ENCODE measurements around the gene ANKRA2. TPM values are rescaled to one million over a fixed set of nuclear protein-coding genes. Genes with fewer than 3 reads are reported as not detected.

ANKRA2 gene
- total and polyA plus RNA-seq, 10 of the 15 experiments (the other 5 are each of a cell fraction or from before 2014, with no cell fraction given) = 12.3 to 47.1 (median 21.9) TPM

DNA sequence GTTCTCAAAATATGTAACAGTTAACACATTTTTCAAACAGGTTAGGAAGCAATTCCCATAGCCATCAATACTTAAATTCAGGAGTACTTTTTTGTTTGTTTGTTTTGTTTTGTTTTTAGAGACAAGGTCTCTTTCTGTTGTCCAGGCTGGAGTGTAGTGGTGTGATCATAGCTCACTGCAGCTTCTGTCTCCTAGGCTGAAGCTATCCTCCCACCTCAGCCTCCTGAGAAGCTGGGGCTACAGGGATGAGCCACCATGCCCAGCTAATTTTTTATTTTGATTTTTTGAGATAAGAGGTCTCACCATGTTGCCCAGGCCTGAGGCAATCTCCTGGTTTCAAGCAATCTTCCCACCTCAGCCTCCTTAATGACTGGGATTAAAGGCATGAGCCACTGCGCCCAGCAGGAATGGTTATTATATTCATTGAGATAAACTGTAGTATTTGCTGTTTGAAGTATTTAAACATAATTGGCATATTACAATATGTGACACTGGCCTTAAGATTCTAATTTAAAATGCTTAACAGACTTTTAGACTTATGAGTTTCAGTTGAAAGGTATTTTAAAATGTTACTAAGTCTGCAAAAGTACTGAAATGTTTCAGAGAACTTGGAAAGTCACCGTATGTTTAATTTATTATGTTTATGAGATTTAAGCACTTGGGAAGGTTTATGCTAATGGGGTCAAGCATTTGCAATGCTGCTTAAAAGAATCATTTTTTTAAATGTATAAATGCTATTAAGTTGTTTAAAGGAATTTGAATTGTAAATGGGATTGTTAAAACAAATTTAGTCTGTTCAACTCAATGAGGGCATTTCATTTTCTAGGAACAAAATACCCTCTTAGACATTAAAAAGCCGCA lies 17.1 kb upstream of the ANKRA2 start:
- Histone ChIP-seq H3K79me2 (ENCODE audit: control insufficient read depth, insufficient read depth, low read length) (no peaks in the 10 kb centered on the region), H2AFZ (ENCODE audit: control insufficient read depth, low read depth, low read length) (no peak overlapping the region), H3K4me2 (ENCODE audit: control insufficient read depth, insufficient read depth) (no peak overlapping the region), H4K20me1 (ENCODE audit: control insufficient read depth, insufficient read depth) (no peaks in the 10 kb centered on the region), H3K4me1 (ENCODE audit: control insufficient read depth, insufficient read depth, low read length) (no peaks in the 10 kb centered on the region), H3K9ac (ENCODE audit: control insufficient read depth, insufficient read depth, low read length) (no peak overlapping the region), H3K4me3 (no peak overlapping the region), H3K9me3 (replicated peaks; ENCODE audit: control insufficient read depth, insufficient read depth, low read length) (no peaks in the 10 kb centered on the region), H3K27ac (ENCODE audit: control insufficient read depth, insufficient read depth) (no peak overlapping the region), H3K27me3 (replicated peaks in 1 of 2; ENCODE audit: control insufficient read depth in 2 of 2, insufficient read depth in 2 of 2, low read length in 1 of 2) (no peaks in the 10 kb centered on the region), H3K36me3 (ENCODE audit: control insufficient read depth in 2 of 2, insufficient read depth in 2 of 2, low read length in 1 of 2) (peaks cover 2 to 3% of the 10 kb centered on the region in 2 experiments; a peak in 3 of 4 replicates)
- no peak for FAIRE-seq
- ChIA-PET CTCF (interaction anchor here (1.1 to 1.6 kb wide), 3 partner anchors 8 to 211 kb away, joined by 3 to 12 read pairs (median 3); no protein-coding TSS in a partner anchor), SMC1A (ENCODE audit: uncharacterized antibody, unreplicated experiment) (interaction anchor here (1.5 to 3.0 kb wide), 2 partner anchors 8 to 11 kb away, joined by 3 to 19 read pairs; no protein-coding TSS in a partner anchor), RAD21 (ENCODE audit: unreplicated experiment) (interaction anchor here (1.6 kb wide), 1 partner anchor 211 kb away, joined by 5 read pairs; no protein-coding TSS in a partner anchor), POLR2A (no interaction called here)
- WGBS (ENCODE audit: insufficient coverage, insufficient replicate concordance, low lambda C conversion rate, missing lambda C conversion rate) = 65% methylated on average over 3 of the region's 3 CpGs
- TF ChIP-seq CBX5 (IDR thresholded peaks at IDR 0.05; ENCODE audit: low read depth) (no peak), RAD51 (IDR thresholded peaks at IDR 0.05) (no peak), CHD1 (IDR thresholded peaks at IDR 0.05; ENCODE audit: low read depth, low read length) (no peak), HCFC1 (IDR thresholded peaks at IDR 0.05; ENCODE audit: low read length) (no peak), POLR2A (IDR thresholded peaks at IDR 0.05; ENCODE audit: low read depth, low read length) (no peak), HDGF (IDR thresholded peaks at IDR 0.05) (no peak), CBFB (IDR thresholded peaks at IDR 0.05; ENCODE audit: low read depth) (no peak), RCOR1 (conservative IDR thresholded peaks at IDR 0.05; ENCODE audit: low read depth, low read length) (no peak), NRF1 (conservative IDR thresholded peaks at IDR 0.05; ENCODE audit: low read depth, low read length) (no peak), YBX1 (IDR thresholded peaks at IDR 0.05) (no peak)
- TF ChIP-seq, protein P1, sequence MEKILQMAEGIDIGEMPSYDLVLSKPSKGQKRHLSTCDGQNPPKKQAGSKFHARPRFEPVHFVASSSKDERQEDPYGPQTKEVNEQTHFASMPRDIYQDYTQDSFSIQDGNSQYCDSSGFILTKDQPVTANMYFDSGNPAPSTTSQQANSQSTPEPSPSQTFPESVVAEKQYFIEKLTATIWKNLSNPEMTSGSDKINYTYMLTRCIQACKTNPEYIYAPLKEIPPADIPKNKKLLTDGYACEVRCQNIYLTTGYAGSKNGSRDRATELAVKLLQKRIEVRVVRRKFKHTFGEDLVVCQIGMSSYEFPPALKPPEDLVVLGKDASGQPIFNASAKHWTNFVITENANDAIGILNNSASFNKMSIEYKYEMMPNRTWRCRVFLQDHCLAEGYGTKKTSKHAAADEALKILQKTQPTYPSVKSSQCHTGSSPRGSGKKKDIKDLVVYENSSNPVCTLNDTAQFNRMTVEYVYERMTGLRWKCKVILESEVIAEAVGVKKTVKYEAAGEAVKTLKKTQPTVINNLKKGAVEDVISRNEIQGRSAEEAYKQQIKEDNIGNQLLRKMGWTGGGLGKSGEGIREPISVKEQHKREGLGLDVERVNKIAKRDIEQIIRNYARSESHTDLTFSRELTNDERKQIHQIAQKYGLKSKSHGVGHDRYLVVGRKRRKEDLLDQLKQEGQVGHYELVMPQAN (conservative IDR thresholded peaks at IDR 0.05) = no peak
- TF ChIP-seq, protein P2, sequence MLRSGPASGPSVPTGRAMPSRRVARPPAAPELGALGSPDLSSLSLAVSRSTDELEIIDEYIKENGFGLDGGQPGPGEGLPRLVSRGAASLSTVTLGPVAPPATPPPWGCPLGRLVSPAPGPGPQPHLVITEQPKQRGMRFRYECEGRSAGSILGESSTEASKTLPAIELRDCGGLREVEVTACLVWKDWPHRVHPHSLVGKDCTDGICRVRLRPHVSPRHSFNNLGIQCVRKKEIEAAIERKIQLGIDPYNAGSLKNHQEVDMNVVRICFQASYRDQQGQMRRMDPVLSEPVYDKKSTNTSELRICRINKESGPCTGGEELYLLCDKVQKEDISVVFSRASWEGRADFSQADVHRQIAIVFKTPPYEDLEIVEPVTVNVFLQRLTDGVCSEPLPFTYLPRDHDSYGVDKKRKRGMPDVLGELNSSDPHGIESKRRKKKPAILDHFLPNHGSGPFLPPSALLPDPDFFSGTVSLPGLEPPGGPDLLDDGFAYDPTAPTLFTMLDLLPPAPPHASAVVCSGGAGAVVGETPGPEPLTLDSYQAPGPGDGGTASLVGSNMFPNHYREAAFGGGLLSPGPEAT (IDR thresholded peaks at IDR 0.05; ENCODE audit: low read depth) = no peak
- in situ Hi-C loops (cut with MboI) (no loop called here), intact Hi-C loops (cut with micrococcal nuclease; ENCODE audit: unreplicated experiment) (no loop called here)
- ATAC-seq = no peak
- DNase-seq (ENCODE audit: low read depth, low spot score) = no peak
- BruUV-seq (replicated peaks) = no TSS peak
